T-helper 2 cell treated with Interferon-gamma antibody and Interleukin-4, amounts not matched to agents 5 μg/mL and 100 μg/mL, for 36 hours (primary cell): ENCODE data around the gene CDC5L.

ENCODE experiments used
- DNase-seq: peaks from one replicate; pipeline ENCODE4 v3.0.0; 2021; ENCODE audit warnings: low spot score
- H3K27ac Mint-ChIP-seq: one replicate; pipeline ENCODE4 v1.8.0; 2021; ENCODE audit warnings: mild to moderate bottlenecking, mixed read lengths
- H3K27me3 Mint-ChIP-seq: one replicate; pipeline ENCODE4 v1.8.0; 2021; ENCODE audit warnings: low read depth, mixed read lengths
- H3K36me3 Mint-ChIP-seq: one replicate; pipeline ENCODE4 v1.8.0; 2021; ENCODE audit warnings: low read depth, mixed read lengths
- H3K4me1 Mint-ChIP-seq: one replicate; pipeline ENCODE4 v1.8.0; 2021; ENCODE audit warnings: low read depth, mixed read lengths
- H3K4me3 Mint-ChIP-seq: one replicate; pipeline ENCODE4 v1.8.0; 2022; ENCODE audit warnings: mild to moderate bottlenecking, moderate library complexity, mixed read lengths
- H3K9me3 Mint-ChIP-seq: one replicate; pipeline ENCODE4 v1.8.0; 2021; ENCODE audit warnings: mixed read lengths

The CDC5L gene

DNA sequence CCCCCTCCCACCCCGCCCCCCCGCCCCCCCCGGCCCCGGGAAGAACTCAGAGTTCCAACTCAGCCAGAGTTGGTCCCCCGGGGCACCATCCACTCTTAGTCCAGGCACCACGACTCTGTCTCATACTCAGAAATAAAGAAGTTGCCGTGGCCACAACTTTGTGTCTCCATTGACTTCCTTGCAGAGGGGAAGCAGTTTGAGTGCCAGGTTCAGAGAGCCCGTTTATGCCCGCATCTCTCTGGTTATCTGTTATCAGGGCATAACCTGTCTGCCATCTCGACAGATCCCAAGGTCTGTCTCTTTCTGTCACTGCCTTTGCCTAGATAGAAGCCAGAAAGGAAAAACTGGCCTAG, 605 bp downstream of the CDC5L start:
- H3K4me1 Mint-ChIP-seq: peaks cover 31% of the 10 kb centered on the region
- DNase-seq: no peak
- peaks cover 6% of the 10 kb centered on the region for H3K27me3 Mint-ChIP-seq
- peak overlapping the region; percentile 97 for H3K27ac Mint-ChIP-seq
- H3K9me3 Mint-ChIP-seq: no peaks in the 10 kb centered on the region
- peak overlapping the region; percentile 95 for H3K4me3 Mint-ChIP-seq
- H3K36me3 Mint-ChIP-seq: peaks cover 27% of the 10 kb centered on the region

DNA sequence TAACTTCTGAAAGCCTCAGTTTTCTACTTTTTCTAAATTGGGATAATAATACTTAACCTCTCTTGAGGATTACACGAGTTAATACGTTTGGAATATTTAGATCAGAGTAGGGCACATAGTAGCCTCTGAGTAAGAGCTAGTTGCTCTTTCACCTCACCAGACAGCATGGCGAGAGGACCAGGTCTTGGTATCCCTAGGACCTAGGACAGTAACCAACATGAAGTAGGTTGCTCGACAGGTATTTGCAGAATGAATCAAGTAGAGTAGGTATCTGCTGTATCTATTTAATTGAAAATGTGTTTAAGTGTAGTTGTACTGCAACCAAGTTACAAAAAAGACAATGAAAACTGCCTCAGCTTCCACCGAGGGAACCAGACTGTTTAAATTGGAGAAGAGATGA, 1.4 kb downstream of the CDC5L start:
- Mint-ChIP-seq H3K36me3 (peaks cover 35% of the 10 kb centered on the region), H3K27me3 (peaks cover 6% of the 10 kb centered on the region), H3K4me1 (peaks cover 31% of the 10 kb centered on the region), H3K4me3 (peak overlapping the region; percentile 95), H3K9me3 (no peaks in the 10 kb centered on the region), H3K27ac (peak overlapping the region; percentile 82)
- no peak for DNase-seq

DNA sequence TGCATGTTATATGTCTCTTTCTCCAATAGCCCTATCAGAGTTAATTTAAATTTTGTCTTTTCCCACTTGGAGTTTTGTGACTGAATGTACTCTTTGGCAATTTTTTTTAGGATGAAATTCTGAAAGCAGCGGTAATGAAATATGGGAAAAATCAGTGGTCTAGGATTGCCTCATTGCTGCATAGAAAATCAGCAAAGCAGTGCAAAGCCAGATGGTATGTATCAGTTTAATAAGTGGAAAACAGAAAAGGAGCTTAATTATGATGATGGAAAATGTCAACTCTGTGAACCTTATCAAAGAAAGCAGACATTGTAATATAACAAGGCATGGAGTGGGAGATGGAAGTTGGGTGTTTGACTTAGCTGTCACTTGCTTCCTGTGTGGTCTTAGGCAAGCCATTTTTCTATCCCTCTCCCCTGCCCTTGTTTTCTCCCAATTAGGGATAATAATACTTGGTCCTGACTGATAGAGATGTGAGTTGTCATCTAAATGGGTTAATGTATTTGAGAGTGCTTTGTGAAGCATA, 2.7 kb downstream of the CDC5L start:
- peaks cover 3% of the 10 kb centered on the region for H3K27me3 Mint-ChIP-seq
- peak overlapping the region; percentile 6 for H3K4me3 Mint-ChIP-seq
- no peak overlapping the region for H3K27ac Mint-ChIP-seq
- DNase-seq: no peak
- peaks cover 34% of the 10 kb centered on the region for H3K4me1 Mint-ChIP-seq
- H3K36me3 Mint-ChIP-seq: peaks cover 45% of the 10 kb centered on the region
- no peaks in the 10 kb centered on the region for H3K9me3 Mint-ChIP-seq

DNA sequence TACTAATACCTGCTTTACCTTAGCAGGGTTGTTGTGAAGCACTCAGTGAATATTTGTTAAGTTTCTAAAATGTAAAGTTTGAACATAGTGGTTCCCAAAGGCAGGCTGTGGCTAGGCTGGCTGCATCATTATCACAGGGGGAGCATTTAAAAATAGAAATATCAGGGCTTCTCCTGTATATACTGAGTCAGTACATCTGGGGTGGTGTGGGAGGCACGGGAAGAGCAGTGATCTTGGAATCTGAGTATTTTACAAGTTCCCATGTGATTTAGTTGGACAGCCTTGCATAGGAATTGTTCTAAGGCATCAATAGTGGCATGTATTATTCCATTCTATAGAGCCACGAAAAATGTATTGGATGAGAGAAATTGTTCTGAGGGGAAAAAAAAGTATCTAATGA, 8.0 kb downstream of the CDC5L start:
- H3K36me3 Mint-ChIP-seq: peaks cover 67% of the 10 kb centered on the region
- no peak overlapping the region for H3K4me3 Mint-ChIP-seq
- H3K4me1 Mint-ChIP-seq: peaks cover 17% of the 10 kb centered on the region
- no peaks in the 10 kb centered on the region for H3K9me3 Mint-ChIP-seq
- no peak overlapping the region for H3K27ac Mint-ChIP-seq
- no peaks in the 10 kb centered on the region for H3K27me3 Mint-ChIP-seq
- no peak for DNase-seq

DNA sequence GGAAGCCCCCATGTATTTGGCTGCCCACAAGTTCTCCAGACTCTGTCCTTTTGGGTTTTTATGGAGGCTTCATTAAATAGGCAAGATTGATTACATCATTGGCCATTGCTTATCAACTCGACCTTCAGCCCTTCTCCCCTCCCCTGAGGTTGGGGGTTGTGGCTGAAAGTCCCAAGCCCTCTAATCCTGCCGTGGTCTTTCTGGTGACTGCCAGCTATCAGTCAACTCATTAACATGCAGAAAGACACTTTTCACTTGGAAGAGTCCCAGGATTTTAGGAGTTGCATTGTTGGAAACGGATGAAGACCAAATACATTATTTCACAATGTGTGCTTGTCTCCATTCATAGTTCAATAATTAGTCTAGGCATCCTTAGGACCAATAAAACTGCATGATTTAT, 9.5 kb downstream of the CDC5L start:
- no peak for DNase-seq
- Mint-ChIP-seq H3K36me3 (peaks cover 71% of the 10 kb centered on the region), H3K4me3 (no peak overlapping the region), H3K27ac (no peak overlapping the region), H3K27me3 (no peaks in the 10 kb centered on the region), H3K9me3 (no peaks in the 10 kb centered on the region), H3K4me1 (peaks cover 19% of the 10 kb centered on the region)

DNA sequence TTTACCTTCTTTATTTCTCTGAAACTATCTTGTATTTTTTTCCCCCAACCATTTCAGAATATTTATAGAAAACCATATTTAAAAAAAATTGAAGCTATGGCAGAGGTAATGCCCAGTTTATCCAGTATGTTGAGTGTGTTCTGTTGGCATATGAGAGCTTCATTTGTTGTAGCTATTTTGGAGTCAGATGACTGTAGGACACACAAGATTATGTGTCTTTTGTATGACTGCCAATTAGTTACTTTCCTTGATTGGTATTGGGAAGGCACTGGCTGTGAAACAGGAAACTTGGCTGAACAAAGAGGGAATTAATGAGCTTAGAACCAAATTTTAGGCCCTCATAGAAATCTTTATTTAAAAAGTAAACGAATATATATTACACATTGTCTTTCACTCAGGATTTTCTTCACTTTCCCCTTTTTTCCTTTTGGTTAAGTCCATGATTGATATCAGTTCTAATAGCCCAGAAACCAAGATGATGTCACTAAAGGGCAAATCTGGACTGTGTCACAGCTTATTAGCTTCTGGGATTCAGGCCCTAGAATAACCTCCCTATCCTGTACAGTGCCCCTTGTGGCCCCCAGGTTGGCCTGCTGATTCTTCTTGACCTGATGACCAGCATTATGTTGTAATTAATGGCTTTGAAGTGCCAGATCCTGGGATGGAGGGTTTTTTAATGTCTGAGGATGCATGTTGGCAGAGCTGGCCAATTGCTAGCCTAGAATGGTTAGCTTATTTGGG, 10.1 kb downstream of the CDC5L start:
- DNase-seq: no peak
- H3K36me3 Mint-ChIP-seq: peaks cover 71% of the 10 kb centered on the region
- H3K9me3 Mint-ChIP-seq: no peaks in the 10 kb centered on the region
- peaks cover 23% of the 10 kb centered on the region for H3K4me1 Mint-ChIP-seq
- H3K4me3 Mint-ChIP-seq: no peak overlapping the region
- H3K27me3 Mint-ChIP-seq: no peaks in the 10 kb centered on the region
- H3K27ac Mint-ChIP-seq: no peak overlapping the region

DNA sequence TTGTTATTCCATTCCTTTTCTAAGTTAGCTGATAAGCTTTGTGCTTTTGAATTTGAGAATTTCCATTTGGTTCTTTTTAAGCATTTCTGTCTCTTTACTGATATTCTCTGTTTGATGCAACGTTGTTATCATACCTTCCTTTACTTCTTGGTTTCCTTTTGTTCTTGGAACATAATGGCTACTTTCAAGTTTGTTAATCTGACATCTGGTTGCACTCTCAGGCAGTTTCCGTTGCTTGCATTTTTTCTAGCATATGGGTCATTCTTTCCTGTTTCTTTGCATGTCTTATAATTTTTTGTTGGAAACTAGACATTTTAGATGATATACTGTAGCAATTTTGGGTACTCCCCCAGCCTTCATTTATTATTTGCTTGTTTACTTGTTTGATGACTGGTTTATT, 12.5 kb downstream of the CDC5L start:
- Mint-ChIP-seq H3K36me3 (peaks cover 66% of the 10 kb centered on the region), H3K27ac (peak overlapping the region; percentile 70), H3K4me3 (peak overlapping the region; percentile 21), H3K4me1 (peaks cover 21% of the 10 kb centered on the region), H3K27me3 (no peaks in the 10 kb centered on the region), H3K9me3 (no peaks in the 10 kb centered on the region)
- no peak for DNase-seq

DNA sequence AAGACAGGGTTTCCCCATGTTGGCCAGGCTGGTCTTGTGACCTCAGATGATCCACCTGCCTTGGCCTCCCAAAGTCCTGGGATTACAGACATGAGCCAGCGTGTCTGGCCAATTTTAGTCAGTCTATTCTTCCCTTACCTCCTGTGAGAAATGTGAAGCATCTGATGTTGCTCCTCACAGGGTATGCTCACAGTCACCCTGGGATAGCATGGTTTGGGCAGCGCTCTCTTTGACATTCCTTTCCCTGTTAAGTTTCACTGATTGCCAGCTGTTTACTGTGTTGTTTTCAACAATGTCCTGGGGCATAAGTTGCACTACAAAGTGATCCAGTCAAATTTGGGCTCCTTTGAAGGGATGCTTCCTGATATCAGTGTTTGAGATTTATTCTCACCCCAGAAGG, 13.1 kb downstream of the CDC5L start:
- no peak overlapping the region for H3K4me3 Mint-ChIP-seq
- no peak for DNase-seq
- peak overlapping the region; percentile 21 for H3K27ac Mint-ChIP-seq
- H3K9me3 Mint-ChIP-seq: no peaks in the 10 kb centered on the region
- peaks cover 21% of the 10 kb centered on the region for H3K4me1 Mint-ChIP-seq
- H3K36me3 Mint-ChIP-seq: peaks cover 64% of the 10 kb centered on the region
- no peaks in the 10 kb centered on the region for H3K27me3 Mint-ChIP-seq

DNA sequence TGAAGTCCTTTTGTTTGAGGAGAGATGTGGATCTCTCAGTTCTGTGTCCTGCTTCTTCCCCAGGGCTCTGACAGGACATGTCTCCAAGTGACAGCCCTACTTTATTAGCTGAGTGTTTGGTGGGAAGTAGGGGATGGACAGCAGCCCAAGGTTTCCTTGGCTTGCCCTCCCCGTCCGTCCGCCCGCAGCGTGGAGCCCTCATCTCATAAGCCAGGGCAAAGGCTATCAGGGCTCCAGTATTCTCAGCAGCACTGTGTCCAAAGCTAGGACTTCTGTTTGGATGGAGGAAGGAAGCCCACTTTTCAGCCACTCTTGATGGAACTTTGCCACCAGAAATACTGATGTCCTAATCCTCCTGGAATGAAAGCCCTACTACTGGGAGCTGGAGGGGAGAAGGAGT, 13.6 kb downstream of the CDC5L start:
- Mint-ChIP-seq H3K36me3 (peaks cover 65% of the 10 kb centered on the region), H3K27ac (no peak overlapping the region), H3K4me3 (no peak overlapping the region), H3K9me3 (no peaks in the 10 kb centered on the region), H3K4me1 (peaks cover 21% of the 10 kb centered on the region), H3K27me3 (no peaks in the 10 kb centered on the region)
- DNase-seq: no peak

DNA sequence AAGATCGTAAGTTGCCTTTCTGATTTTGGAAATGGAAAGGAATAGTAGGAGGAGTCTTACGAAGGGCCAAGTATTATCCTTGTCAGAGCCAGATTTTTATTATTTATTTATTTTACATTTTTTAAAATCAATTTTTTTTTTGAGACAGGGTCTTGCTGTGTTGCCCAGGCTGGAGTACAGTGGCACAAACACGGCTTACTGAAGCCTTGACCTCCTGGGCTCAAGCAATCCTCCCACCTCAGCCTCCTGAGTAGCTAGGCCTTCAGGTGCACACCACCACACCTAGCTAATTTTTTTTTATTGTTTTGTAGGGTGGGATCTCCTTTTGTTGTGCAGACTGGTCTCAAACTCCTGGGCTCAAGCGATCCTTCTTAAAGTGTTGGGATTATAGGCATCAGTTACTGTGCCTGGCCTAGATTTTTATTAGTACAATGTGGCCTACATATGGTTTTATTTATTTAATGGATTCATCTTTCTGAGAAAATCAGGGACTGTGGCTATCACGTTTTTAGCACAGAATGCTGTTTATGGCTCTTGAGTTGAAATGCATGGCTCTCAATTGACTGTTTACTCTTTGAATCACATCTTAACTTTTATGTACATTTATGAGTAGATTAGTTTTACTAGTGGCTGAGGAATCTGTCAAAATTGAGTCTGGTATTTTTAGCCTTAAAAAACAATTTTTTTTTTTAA, 16.7 kb downstream of the CDC5L start:
- Mint-ChIP-seq H3K27ac (no peak overlapping the region), H3K9me3 (no peaks in the 10 kb centered on the region)
- no peak for DNase-seq

DNA sequence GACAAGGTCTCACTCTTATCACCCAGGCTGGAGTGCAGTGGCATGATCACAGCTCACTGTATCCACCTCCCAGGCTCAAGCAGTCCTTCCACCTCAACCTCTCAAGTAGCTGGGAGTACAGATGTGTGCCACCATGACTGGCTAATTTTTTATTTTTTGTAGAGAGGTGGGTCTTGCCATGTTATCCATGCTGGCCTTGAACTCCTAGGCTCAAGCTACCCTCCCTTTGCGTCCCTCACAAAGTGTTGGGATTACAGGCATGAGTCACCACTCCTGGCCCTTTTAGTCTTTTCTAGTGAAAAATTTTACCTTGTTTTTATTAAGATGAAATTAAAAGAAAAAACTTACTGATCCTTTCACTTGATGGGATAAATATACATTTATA, 17.2 kb downstream of the CDC5L start:
- Mint-ChIP-seq H3K9me3 (no peaks in the 10 kb centered on the region), H3K27ac (no peak overlapping the region), H3K27me3 (no peaks in the 10 kb centered on the region), H3K4me3 (no peak overlapping the region), H3K36me3 (peaks cover 71% of the 10 kb centered on the region), H3K4me1 (peaks cover 11% of the 10 kb centered on the region)
- DNase-seq: no peak

More for the DNA sequence above, 16.7 kb downstream of the CDC5L start:
- H3K27me3 Mint-ChIP-seq: no peaks in the 10 kb centered on the region
- H3K4me1 Mint-ChIP-seq: peaks cover 15% of the 10 kb centered on the region
- H3K36me3 Mint-ChIP-seq: peaks cover 69% of the 10 kb centered on the region
- no peak overlapping the region for H3K4me3 Mint-ChIP-seq

DNA sequence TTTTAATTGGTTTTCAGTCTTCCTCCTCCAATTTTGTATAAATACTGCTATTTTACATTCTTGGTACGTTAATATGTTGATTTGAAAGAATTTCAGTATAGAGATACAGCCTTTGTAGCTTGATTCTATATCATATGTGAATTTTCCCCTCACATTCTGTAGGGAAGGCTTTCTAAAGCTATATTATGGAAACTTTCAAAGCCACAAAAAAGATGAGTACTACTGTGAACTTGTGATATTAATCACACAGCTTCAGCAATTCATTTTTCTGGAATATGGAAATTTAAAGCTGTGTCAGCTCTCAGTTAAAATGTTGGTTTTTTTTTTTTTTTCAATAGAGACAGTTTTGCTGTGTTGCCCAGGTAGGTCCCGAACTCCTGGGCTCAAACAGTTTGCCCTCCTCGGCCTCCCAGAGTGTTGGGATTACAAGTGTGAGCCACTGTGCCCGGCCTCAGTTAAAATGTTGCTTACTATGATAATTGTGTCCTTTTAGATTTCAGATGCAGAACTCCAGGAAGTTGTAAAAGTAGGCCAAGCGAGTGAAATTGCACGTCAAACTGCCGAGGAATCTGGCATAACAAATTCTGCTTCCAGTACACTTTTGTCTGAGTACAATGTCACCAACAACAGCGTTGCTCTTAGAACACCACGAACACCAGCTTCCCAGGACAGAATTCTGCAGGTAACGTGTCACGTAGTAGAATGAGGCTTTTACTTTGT, 20.6 kb downstream of the CDC5L start:
- Mint-ChIP-seq H3K27ac (no peak overlapping the region), H3K9me3 (peaks cover 5% of the 10 kb centered on the region), H3K4me1 (peaks cover 4% of the 10 kb centered on the region), H3K27me3 (no peaks in the 10 kb centered on the region), H3K4me3 (no peak overlapping the region), H3K36me3 (peaks cover 81% of the 10 kb centered on the region)
- DNase-seq: no peak

DNA sequence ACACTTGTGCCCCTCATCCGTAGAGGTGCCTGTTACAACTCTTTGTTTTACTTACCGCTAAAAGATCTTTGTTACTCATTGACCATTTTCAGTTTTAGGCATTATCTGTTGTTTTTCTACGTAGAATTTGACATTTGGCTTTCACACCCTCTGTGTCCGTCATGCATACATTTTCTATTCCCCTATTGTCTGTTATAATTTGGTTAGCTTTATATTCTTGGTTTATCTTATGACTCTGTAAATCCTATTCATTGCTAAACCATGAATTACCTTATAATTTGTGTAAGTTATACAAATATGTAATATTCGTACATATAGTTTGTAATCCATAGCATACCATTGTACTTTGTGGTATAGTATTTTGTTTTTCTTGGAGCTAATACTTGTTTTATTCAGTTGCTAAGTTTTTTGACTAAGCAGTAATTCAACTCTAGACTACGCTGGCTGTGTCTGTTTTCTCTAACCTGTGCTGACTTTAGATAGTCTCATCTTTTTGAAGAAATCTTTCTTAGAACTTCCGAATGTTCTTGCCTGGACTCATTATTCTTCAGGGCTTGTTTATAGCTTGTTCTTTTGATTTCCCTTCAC, 21.8 kb downstream of the CDC5L start:
- Mint-ChIP-seq H3K36me3 (peaks cover 84% of the 10 kb centered on the region), H3K4me1 (peaks cover 4% of the 10 kb centered on the region), H3K27me3 (no peaks in the 10 kb centered on the region), H3K4me3 (no peak overlapping the region), H3K27ac (no peak overlapping the region), H3K9me3 (peaks cover 5% of the 10 kb centered on the region)
- no peak for DNase-seq

DNA sequence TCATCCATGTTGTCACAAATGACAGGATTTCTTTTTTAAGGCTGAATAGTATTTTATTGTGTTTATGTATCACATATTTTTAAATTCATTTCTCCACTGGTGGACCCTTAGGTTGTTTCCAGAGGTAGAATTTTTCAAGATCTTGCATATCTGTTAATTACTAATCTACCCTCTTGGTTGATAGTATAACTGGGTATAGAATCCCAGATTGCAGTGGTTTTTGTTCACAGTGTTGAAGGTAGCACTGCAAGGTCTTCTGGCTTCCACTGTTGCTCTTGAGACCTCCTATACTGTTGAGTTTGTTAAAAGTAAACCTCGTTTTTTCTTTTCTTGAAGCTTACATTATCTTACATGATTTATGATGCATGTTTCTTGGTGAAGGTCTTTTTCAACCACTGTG, 22.9 kb downstream of the CDC5L start:
- Mint-ChIP-seq H3K36me3 (peaks cover 87% of the 10 kb centered on the region), H3K9me3 (peaks cover 5% of the 10 kb centered on the region), H3K4me3 (no peak overlapping the region), H3K4me1 (peaks cover 13% of the 10 kb centered on the region), H3K27ac (no peak overlapping the region), H3K27me3 (no peaks in the 10 kb centered on the region)
- no peak for DNase-seq
